HT-29 (cell line): ENCODE data around the gene RIOK3. TPM values are rescaled to one million over a fixed set of nuclear protein-coding genes. Genes with fewer than 3 reads are reported as not detected.
"Not testable (repeated sequence)": the region's sequence is repeated elsewhere in the genome, so short reads cannot be mapped to it uniquely, and the experiment has no call there.

Source experiments
- DNase-seq: peaks from one replicate; pipeline ENCODE4 v3.0.0-alpha.2; 2015; ENCODE audit warnings: low spot score
- total RNA-seq: library from RNA; depleted of rRNA; stranded (reverse); fragments of >200 nt; shearing (Covaris generic); gene quantifications from 2 replicates; pipeline ENCODE4 v1.2.3, GENCODE V29; 2014

RIOK3 gene
- total RNA-seq, 1 experiment from 2014 or later: 14.2 TPM

DNA sequence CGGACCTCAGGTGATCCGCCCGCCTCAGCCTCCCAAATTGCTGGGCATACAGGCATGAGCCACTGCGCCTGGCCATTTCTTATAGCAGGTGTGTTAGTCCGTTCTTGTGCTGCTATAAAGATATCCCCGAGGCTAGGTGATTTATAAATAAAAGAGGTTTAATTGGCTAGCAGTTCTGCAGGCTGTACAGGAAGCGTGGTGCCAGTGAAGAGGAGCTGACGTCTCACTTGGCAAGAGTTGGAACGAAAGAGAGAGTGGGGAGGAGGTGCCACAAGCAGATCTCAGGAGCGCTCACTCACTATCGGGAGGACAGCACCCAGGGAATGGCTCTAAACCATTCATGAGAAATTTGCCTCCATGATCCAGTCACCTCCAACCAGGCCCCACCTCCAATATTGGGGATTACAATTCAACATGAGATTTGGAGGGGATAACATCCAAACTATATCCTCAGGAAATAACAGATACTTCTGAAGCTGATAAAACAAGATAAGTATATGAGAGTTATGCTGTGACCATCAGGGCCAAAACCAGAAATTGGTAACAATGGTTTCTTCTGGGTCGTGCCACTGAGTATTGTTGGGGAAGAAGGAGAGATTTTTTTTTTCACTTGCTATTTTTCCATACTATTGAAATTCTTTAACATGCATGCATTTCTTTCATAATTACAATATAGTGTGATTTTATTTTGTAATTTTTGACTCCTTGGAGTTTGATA, 42.8 kb downstream of the RIOK3 start:
- DNase-seq: no peak

DNA sequence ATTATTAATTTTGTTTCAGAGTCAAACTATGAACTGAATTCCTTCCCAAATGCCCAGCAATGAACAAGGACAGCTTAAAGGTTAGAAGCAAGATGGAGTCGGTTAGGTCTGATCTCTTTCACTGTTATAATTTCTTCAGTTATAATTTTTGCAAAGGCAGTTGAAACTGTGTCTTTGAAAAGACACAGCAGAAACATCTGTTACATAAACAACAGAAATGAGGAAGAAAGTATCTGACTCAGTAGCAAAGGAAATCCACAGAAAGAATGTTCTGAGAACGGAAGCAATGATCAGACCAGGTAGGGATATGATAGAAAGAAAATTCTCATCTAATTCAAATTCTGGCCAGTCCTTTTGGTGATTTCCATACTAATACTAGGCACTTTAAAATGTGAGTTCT, 45.0 kb downstream of the RIOK3 start:
- DNase-seq: no peak

DNA sequence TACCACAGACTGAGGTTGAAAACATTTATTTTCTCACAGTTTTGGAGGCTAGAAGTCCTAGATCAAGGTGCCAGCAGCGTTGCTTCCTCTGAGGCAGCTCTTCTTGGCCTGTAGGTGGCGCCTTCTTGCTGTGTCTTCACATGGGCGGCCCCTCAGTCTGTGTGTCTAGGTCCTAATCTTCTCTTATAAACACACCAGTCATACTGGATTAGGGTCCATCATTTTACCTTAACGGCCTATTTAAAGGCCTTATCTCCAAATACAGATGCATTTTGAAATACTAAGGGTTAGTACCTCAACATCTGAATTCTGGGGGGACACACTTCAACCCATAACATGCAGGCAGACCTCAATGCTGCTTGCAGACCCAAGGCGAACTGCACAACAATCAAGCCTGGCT, 45.8 kb downstream of the RIOK3 start:
- peak; percentile 60 for DNase-seq

GRCh38 chr18:23499291-23499781, 46.2 kb downstream of the RIOK3 start:
- no peak for DNase-seq

- no peak for DNase-seq
These were observed 48.5 kb downstream of the RIOK3 start for GRCh38 chr18:23501626-23502025.

DNA sequence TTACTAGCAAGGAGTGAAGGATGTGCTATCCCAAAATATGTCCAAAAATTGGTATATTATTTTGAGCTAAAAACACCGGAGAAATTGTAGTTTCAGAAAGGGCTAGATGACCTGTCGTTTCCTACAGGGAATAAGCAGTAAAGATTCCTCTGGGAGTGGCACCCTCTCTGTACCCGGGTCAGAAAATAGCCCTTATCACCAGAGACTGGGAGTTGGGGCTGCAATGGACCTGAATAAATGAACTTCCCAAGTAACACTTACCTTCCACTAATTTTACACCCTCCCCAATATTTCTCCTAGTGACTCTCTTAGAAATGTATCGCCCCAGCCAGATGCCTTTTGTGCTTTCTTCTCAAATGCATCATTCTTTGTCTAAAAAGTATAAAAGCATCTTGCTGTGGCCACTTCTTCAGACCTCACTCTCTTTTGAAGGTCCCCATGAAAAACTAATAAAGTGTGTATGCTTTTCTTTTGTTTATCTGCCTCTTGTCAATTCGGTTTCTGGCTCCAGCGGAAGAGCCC, 49.5 kb downstream of the RIOK3 start:
- DNase-seq: peak; percentile 24

- peak; percentile 88 for DNase-seq
These were observed 50.2 kb downstream of the RIOK3 start, which contains the start of gene RMC1 for GRCh38 chr18:23503038-23503962. Gene RMC1 (plus strand): TSS chr18:23503511. CDS start chr18:23503619, 108 bp downstream.

GRCh38 chr18:23503963-23504344, 50.9 kb downstream of the RIOK3 start:
- no peak for DNase-seq

DNA sequence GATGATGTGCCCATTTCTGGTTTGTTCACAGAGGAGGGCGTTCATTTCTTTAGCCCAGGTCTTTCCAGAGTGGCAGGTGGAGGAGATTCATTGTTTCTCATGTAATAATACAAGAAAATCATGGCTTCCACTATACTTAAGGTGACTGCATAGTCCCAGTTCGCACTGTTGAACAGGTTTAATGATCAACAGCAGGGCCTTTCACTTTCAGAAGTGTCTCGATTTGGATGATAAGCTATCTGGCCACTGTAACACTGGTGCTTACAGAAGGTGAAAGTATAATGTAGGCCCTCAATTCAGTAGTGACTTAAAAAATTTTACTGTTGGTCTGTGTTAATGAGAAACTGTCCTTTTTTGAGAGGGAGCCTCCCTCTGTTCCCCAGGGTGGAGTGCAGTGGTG, 51.6 kb downstream of the RIOK3 start:
- DNase-seq: no peak

DNA sequence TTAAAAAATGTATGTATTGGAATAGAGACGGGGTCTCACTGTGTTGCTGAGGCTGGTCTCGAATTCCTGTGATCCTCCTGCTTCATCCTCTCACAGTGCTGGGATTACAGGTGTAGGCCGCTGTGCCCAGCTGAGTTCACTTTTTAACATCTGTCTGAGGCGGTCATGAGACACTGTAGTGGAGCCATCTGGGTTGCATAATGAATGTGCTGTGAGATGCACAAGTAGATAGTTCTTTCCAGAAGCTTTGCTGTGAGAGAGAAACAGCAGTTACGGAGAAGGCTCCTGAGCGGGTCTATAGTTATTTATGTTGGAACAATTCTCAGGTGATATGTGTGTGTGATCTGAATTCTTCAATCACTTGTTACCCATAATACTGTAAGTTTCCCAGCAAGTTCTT, 53.3 kb downstream of the RIOK3 start:
- no peak for DNase-seq

DNA sequence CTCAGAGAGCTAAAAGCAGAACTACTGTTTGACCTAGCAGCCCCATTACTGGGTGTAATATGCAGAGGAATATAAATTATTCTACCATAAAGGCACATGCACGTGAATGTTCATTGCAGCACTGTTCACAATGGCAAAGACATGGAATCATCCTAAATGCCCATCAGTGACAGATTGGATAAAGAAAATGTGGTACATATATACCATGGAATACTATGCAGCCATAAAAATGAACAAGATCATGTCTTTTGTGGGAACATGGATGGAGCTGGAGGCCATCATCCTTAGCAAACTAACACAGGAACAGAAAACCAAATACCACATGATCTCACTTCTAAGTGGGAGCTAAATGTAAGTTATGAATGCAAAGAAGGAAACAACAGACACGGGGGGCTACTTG, 57.8 kb downstream of the RIOK3 start:
- not testable (repeated sequence) for DNase-seq

- DNase-seq: not testable (repeated sequence)
These were observed 59.1 kb downstream of the RIOK3 start for GRCh38 chr18:23512216-23512615.

DNA sequence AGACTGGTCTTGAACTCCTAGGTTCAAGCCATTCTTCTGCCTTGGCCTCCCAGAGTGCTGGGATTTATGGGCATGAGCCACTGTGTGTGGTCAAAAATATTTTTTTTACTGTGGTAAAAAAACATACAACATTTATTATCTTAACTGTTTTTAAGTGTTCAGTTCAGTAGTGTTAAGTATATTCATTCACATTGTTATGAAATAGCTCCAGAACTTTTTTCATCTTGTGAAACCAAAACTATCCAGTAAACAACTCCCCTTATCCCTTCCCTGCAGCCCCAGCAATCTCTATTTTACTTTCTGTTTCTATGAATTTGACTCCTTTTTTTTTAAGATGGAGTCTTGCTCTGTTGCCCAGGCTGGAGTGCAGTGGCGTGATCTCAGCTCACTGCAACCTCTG, 59.6 kb downstream of the RIOK3 start:
- no peak for DNase-seq

DNA sequence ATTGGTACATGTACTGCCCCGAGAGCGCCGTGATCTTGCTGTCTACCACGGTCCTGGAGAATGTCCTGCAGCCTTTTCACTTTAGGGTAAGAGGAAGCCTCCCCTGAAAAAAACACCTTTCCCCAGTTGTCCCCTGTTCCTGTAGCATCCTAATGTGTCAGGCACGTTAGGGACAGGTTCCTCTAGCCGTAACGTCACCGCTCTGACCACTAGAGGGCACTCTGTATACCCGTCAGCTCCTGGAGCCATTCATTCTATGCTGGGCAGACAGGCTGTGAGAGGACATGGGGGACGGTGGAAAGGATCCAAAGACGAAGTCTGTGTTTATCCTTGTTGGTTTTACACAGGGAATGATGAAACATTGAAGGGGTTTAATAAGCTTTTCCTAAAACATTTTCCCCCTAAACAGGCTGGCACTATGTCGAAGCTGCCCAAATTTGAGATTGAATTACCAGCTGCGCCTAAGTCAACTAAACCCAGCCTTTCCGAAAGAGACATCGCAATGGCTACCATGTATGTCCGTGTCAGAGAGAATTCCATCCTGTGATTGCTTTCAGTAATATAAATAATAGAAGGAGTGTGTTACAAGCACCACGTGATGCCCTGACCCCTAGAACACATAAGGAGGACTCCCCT, 62.9 kb downstream of the RIOK3 start:
- peak; percentile 83 for DNase-seq

DNA sequence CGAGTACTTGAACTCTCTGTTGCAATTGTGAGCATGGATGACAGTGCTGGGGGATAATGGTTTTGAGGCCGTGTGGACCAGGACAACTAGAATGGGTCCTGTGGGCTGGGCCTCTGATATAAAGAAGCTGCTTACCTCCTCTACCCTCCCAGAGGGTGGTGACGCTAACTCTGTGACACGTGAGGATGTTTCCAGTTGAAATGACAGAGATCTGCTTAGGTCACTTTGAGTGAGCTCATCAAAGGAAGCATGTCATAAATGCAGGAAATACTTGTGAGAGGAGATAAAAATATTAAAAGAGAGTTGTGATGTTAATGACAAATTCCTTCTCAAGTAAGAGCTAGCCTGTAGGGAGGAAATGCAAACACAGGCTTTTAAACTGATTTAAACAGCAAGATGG, 66.6 kb downstream of the RIOK3 start:
- no peak for DNase-seq

DNA sequence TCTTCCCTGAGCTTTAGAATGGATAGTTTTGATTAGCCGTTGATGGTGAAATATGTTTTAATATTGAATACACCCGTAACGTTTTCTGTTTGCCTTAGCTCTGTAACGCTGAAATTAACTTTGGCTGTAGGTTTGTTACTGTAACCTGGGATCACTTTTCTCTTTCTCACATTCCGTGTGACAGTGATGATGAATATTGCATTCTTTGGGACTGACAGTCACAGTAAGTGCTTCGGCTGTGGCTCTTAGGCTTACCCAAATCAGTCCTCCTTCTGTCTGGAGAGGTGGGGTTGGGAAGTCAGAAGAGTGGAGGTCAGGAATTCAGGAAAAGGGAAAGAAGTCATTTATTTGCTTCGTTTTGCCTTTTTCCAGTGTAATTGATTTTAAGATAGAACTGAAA, 68.2 kb downstream of the RIOK3 start:
- DNase-seq: no peak

DNA sequence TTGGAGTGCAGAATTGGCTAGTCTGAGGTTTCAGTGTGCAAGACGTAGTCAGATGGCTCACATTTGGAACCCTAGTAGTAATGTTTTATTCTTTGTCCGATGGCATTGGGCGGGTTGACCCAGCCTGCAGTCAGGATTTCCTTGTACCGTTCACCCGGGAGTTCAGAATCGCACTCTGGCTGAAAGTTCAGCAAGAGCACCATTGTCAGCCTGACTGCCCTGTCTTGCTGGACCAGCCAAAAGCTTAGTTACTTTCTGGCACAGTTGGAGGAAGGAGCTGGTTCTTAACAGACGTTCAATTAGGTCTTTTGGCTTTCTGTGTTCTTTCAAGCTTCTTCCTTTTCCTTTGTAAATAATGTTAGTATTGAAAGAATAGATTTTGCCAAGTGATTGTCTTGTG, 68.8 kb downstream of the RIOK3 start:
- no peak for DNase-seq

GRCh38 chr18:23523429-23524212, 70.5 kb downstream of the RIOK3 start:
- DNase-seq: no peak

DNA sequence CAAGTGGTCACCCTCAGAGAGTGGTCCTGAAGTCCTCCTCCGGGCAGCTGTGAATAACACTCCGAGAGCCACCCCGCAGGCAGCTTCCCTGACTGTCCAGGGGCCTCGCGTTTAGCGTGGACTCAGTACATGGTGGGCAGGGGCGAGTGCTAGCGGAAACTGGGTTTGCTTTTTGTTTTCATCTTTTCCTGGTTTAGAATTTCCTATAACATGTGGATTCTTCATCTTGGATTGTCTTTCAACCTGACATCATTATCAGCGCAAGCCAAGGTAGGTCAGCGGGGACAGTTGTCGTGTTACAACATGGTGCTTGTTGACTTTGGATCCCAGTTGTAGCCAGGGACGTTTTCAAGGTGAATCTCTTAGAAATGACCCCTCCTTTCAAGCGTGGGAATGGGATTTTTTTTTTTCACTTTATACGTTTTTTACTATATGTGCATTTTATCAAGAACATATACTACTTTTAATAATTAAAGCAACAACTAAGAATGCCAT, 71.2 kb downstream of the RIOK3 start:
- DNase-seq: no peak

DNA sequence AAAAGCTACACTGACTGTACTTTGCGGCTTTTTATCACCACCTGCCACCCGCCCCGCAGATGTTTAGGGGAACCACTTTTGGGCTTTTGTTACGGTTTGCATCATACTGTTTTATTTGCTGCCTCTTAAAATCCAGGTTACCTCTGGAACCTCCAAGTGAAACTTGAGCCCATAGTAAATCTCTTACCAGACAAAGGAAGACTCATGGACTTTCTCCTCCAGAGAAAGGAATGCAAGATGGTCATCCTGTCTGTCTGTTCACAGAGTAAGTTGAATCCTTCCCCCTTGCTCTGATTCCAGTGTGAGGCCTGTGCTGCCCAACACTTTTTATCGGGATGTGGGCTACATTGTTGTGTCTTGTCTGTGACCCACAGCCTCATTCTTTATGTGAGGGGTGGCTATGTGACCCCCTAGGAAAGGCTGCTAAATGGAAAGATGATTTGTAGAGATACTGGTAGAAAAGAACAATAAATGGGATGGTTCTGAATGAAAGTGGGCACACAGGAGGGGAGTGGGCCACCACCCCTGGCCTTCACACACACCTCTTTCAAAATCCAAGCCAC, 73.5 kb downstream of the RIOK3 start:
- no peak for DNase-seq
